SK-N-SH treated with all-trans-retinoic acid at 6 μM for 48 hours (cell line): ENCODE results near the gene TNIK.

Source experiments
- ATAC-seq: fragments of 200-7000 bp; cut with Tn5 transposase; 3 replicates; pipeline ENCODE4 v1.9.1; 2020; ENCODE audit warnings: mild to moderate bottlenecking, moderate library complexity
- ARNTL ChIP-seq: fragments of 450-650 bp; formaldehyde crosslinking; IDR thresholded peaks from 2 replicates; pipeline ENCODE4 v1.5.0; 2020; ENCODE audit warnings: low read depth, mild to moderate bottlenecking, moderate library complexity, borderline replicate concordance
- BACH2 ChIP-seq: fragments of 250-450 bp; sonication (Bioruptor Pico); IDR thresholded peaks from 2 replicates; pipeline ENCODE4 v1.9.0; 2021; ENCODE audit warnings: mild to moderate bottlenecking, borderline replicate concordance
- CSDC2 ChIP-seq: fragments of 250-450 bp; sonication (Bioruptor Pico); IDR thresholded peaks from 2 replicates; pipeline ENCODE4 v1.5.0; 2020; ENCODE audit warnings: mild to moderate bottlenecking, moderate library complexity
- GLIS3 ChIP-seq: fragments of 250-450 bp; sonication (Bioruptor Pico); IDR thresholded peaks from 2 replicates; pipeline ENCODE4 v1.5.0; 2020; ENCODE audit warnings: mild to moderate bottlenecking, moderate library complexity
- ISL1 ChIP-seq: fragments of 250-450 bp; sonication (Bioruptor Pico); IDR thresholded peaks from 2 replicates; pipeline ENCODE4 v2.1.2; 2022; ENCODE audit warnings: mild to moderate bottlenecking, moderate library complexity
- OSR1 ChIP-seq: fragments of 250-450 bp; sonication (Bioruptor Pico); IDR thresholded peaks from 2 replicates; pipeline ENCODE4 v1.8.0; 2022; ENCODE audit warnings: moderate library complexity, mild to moderate bottlenecking, inconsistent platforms
- PPARA ChIP-seq: fragments of 250-450 bp; sonication (Bioruptor Pico); IDR thresholded peaks from 2 replicates; pipeline ENCODE4 v1.5.0; 2020; ENCODE audit warnings: mild to moderate bottlenecking, borderline replicate concordance
- RARB ChIP-seq: fragments of 250-450 bp; sonication (Bioruptor Pico); IDR thresholded peaks from 2 replicates; pipeline ENCODE4 v1.8.0; 2021; ENCODE audit warnings: mild to moderate bottlenecking, moderate library complexity
- SNAI2 ChIP-seq: fragments of 250-450 bp; sonication (Bioruptor Pico); IDR thresholded peaks from 2 replicates; pipeline ENCODE4 v1.5.0; 2020; ENCODE audit warnings: mild to moderate bottlenecking, moderate library complexity
- TCF4 ChIP-seq: fragments of 250-450 bp; sonication (Bioruptor Pico); IDR thresholded peaks from 2 replicates; pipeline ENCODE4 v1.8.0; 2021; ENCODE audit warnings: mild to moderate bottlenecking, moderate library complexity, borderline replicate concordance
- TOX ChIP-seq: fragments of 250-450 bp; sonication (Bioruptor Pico); IDR thresholded peaks from 2 replicates; pipeline ENCODE4 v1.8.0; 2021; ENCODE audit warnings: mild to moderate bottlenecking, moderate library complexity, borderline replicate concordance
- ZC3H10 ChIP-seq: fragments of 250-450 bp; sonication (Bioruptor Pico); IDR thresholded peaks from 2 replicates; pipeline ENCODE4 v1.5.1; 2021; ENCODE audit warnings: mild to moderate bottlenecking, moderate library complexity
- ZFP3 ChIP-seq: fragments of 250-450 bp; sonication (Bioruptor Pico); IDR thresholded peaks from 2 replicates; pipeline ENCODE4 v1.5.0; 2020; ENCODE audit warnings: mild to moderate bottlenecking, moderate library complexity
- ZFP30 ChIP-seq: fragments of 450-650 bp; formaldehyde crosslinking; IDR thresholded peaks from 2 replicates; pipeline ENCODE4 v1.5.0; 2022; ENCODE audit warnings: mild to moderate bottlenecking, moderate library complexity
- ZNF565 ChIP-seq: fragments of 450-650 bp; formaldehyde crosslinking; conservative IDR thresholded peaks from 2 replicates; pipeline ENCODE4 v1.5.0; 2020; ENCODE audit warnings: low read depth, mild to moderate bottlenecking, moderate library complexity
- ZNF70 ChIP-seq: fragments of 450-650 bp; formaldehyde crosslinking; IDR thresholded peaks from 2 replicates; pipeline ENCODE4 v1.5.0; 2020; ENCODE audit warnings: mild to moderate bottlenecking, moderate library complexity
- TF ChIP-seq, protein P1 (sequence below): fragments of 250-450 bp; sonication (Bioruptor Pico); IDR thresholded peaks from 2 replicates; pipeline ENCODE4 v1.8.0; 2020; ENCODE audit warnings: mild to moderate bottlenecking, moderate library complexity, borderline replicate concordance
- TF ChIP-seq, protein P2 (sequence below): fragments of 250-450 bp; sonication (Bioruptor Pico); IDR thresholded peaks from 2 replicates; pipeline ENCODE4 v1.5.1; 2021; ENCODE audit warnings: mild to moderate bottlenecking, moderate library complexity
- TF ChIP-seq, protein P3 (sequence below): fragments of 250-450 bp; sonication (Bioruptor Pico); IDR thresholded peaks from 2 replicates; pipeline ENCODE4 v1.5.1; 2020; ENCODE audit warnings: low read depth, mild to moderate bottlenecking, moderate library complexity
- TF ChIP-seq, protein P4 (sequence below): fragments of 250-450 bp; sonication (Bioruptor Pico); IDR thresholded peaks from 2 replicates; pipeline ENCODE4 v1.5.0; 2020; ENCODE audit warnings: mild to moderate bottlenecking, moderate library complexity
- TF ChIP-seq, protein P5 (sequence below): fragments of 250-450 bp; sonication (Bioruptor Pico); IDR thresholded peaks from 2 replicates; pipeline ENCODE4 v1.8.0; 2021; ENCODE audit warnings: low read depth, mild to moderate bottlenecking, moderate library complexity, borderline replicate concordance

Gene TNIK

DNA sequence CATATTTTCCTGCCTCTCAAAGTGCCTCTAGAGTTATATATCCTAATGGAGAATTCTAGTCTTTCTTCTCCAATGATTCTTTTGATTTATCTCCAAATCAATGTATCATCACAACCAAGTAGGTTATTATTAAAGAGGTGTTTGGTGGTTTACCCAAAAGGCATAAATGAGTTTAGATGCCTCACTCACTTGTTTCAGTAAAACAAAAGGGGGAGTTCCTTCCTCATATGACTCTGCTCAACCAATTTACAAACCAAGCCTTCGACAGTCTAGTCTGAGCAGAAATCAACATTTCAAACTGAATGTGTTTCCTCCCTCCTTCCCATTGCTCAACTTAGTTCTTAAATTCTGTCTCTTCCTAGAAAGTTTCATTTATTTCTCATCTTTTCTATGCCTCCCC lies 116.5 kb downstream of the TNIK start (continued):
- no peak for TF ChIP-seq CSDC2
- TF ChIP-seq ARNTL (CRISPR knock-in tag): no peak
- no peak for TF ChIP-seq TOX (CRISPR knock-in tag)
- no peak for TF ChIP-seq RARB (CRISPR knock-in tag)

DNA sequence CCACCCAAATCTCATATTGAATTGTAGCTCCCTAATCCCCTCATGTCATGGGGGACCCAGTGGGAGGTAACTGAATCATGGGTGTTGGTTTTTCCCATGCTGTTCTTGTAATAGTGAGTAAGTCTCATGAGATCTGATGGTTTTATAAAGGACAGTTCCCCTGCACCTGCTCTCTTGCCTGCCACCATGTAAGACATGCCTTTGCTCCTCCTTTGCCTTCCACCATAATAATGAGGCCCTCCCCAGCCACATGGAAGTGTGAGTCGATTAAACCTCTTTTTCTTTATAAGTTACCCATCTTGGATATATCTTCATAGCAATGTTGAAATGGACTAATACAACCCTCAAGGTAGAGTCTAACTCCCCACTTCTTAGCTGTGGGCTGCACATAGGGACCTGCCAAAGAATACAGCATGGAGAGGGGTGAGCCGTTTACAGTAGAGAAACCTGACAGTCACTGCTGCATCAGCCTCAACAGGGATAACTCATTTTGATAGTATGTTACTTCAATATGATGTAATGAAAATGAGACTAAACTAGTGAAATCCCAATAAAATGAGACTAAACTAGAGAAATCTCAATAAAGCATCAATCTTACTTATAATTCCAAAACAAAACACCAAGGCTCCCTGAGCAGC lies 117.3 kb downstream of the TNIK start:
- ATAC-seq: no peak
- TF ChIP-seq CSDC2 (no peak), SNAI2 (CRISPR knock-in tag) (no peak), ZNF70 (no peak), ZC3H10 (CRISPR knock-in tag) (no peak), RARB (CRISPR knock-in tag) (no peak), BACH2 (CRISPR knock-in tag) (no peak), GLIS3 (CRISPR knock-in tag) (no peak), TOX (CRISPR knock-in tag) (no peak), OSR1 (CRISPR knock-in tag) (no peak), ISL1 (CRISPR knock-in tag) (no peak), ZNF565 (CRISPR knock-in tag) (no peak)
- TF ChIP-seq, protein P1, sequence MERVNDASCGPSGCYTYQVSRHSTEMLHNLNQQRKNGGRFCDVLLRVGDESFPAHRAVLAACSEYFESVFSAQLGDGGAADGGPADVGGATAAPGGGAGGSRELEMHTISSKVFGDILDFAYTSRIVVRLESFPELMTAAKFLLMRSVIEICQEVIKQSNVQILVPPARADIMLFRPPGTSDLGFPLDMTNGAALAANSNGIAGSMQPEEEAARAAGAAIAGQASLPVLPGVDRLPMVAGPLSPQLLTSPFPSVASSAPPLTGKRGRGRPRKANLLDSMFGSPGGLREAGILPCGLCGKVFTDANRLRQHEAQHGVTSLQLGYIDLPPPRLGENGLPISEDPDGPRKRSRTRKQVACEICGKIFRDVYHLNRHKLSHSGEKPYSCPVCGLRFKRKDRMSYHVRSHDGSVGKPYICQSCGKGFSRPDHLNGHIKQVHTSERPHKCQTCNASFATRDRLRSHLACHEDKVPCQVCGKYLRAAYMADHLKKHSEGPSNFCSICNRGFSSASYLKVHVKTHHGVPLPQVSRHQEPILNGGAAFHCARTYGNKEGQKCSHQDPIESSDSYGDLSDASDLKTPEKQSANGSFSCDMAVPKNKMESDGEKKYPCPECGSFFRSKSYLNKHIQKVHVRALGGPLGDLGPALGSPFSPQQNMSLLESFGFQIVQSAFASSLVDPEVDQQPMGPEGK (CRISPR knock-in tag): no peak
- TF ChIP-seq, protein P2, sequence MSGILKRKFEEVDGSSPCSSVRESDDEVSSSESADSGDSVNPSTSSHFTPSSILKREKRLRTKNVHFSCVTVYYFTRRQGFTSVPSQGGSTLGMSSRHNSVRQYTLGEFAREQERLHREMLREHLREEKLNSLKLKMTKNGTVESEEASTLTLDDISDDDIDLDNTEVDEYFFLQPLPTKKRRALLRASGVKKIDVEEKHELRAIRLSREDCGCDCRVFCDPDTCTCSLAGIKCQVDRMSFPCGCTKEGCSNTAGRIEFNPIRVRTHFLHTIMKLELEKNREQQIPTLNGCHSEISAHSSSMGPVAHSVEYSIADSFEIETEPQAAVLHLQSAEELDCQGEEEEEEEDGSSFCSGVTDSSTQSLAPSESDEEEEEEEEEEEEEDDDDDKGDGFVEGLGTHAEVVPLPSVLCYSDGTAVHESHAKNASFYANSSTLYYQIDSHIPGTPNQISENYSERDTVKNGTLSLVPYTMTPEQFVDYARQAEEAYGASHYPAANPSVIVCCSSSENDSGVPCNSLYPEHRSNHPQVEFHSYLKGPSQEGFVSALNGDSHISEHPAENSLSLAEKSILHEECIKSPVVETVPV (CRISPR knock-in tag): no peak
- TF ChIP-seq, protein P3, sequence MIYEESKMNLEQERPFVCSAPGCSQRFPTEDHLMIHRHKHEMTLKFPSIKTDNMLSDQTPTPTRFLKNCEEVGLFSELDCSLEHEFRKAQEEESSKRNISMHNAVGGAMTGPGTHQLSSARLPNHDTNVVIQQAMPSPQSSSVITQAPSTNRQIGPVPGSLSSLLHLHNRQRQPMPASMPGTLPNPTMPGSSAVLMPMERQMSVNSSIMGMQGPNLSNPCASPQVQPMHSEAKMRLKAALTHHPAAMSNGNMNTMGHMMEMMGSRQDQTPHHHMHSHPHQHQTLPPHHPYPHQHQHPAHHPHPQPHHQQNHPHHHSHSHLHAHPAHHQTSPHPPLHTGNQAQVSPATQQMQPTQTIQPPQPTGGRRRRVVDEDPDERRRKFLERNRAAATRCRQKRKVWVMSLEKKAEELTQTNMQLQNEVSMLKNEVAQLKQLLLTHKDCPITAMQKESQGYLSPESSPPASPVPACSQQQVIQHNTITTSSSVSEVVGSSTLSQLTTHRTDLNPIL: no peak
- TF ChIP-seq, protein P4, sequence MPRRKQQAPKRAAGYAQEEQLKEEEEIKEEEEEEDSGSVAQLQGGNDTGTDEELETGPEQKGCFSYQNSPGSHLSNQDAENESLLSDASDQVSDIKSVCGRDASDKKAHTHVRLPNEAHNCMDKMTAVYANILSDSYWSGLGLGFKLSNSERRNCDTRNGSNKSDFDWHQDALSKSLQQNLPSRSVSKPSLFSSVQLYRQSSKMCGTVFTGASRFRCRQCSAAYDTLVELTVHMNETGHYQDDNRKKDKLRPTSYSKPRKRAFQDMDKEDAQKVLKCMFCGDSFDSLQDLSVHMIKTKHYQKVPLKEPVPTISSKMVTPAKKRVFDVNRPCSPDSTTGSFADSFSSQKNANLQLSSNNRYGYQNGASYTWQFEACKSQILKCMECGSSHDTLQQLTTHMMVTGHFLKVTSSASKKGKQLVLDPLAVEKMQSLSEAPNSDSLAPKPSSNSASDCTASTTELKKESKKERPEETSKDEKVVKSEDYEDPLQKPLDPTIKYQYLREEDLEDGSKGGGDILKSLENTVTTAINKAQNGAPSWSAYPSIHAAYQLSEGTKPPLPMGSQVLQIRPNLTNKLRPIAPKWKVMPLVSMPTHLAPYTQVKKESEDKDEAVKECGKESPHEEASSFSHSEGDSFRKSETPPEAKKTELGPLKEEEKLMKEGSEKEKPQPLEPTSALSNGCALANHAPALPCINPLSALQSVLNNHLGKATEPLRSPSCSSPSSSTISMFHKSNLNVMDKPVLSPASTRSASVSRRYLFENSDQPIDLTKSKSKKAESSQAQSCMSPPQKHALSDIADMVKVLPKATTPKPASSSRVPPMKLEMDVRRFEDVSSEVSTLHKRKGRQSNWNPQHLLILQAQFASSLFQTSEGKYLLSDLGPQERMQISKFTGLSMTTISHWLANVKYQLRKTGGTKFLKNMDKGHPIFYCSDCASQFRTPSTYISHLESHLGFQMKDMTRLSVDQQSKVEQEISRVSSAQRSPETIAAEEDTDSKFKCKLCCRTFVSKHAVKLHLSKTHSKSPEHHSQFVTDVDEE: no peak

DNA sequence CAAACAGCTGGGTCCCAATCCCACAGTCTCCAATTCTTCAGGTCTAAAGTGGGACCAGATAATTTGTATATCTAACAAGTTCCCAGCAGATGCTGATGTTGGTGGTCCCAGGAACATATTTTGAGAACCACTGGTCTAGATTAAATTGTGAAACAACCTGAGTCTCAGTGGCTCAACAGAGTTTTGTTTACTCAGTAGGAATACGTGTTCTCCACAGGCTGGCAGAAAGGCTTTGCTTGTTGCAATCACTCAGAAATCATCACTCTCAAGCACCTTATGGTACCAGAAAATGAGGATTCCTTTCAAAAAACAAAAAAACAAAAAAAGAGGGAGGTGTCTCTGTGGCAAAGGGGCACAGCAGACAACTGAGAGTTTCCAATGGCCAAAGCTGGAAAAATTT lies 118.0 kb downstream of the TNIK start:
- ATAC-seq: no peak
- no peak for TF ChIP-seq GLIS3 (CRISPR knock-in tag)
- TF ChIP-seq ARNTL (CRISPR knock-in tag): no peak
- TF ChIP-seq ZFP3 (CRISPR knock-in tag): no peak
- no peak for TF ChIP-seq ZFP30 (CRISPR knock-in tag)
- TF ChIP-seq, protein P5, sequence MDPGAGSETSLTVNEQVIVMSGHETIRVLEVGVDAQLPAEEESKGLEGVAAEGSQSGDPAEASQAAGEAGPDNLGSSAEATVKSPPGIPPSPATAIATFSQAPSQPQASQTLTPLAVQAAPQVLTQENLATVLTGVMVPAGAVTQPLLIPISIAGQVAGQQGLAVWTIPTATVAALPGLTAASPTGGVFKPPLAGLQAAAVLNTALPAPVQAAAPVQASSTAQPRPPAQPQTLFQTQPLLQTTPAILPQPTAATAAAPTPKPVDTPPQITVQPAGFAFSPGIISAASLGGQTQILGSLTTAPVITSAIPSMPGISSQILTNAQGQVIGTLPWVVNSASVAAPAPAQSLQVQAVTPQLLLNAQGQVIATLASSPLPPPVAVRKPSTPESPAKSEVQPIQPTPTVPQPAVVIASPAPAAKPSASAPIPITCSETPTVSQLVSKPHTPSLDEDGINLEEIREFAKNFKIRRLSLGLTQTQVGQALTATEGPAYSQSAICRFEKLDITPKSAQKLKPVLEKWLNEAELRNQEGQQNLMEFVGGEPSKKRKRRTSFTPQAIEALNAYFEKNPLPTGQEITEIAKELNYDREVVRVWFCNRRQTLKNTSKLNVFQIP (CRISPR knock-in tag): no peak
- no peak for TF ChIP-seq ZC3H10 (CRISPR knock-in tag)
- no peak for TF ChIP-seq TCF4 (CRISPR knock-in tag)
- no peak for TF ChIP-seq PPARA (CRISPR knock-in tag)
- TF ChIP-seq, all 23 proteins: peak for 0
